ENCODE results near the gene RAB4A. TPM values are rescaled to one million over a fixed set of nuclear protein-coding genes. Genes with fewer than 3 reads are reported as not detected.

The RAB4A gene
- total and polyA plus RNA-seq, 2 of the 8 experiments (the other 6 are each of a cell fraction or from before 2014, with no cell fraction given) = 13.3 to 68.8 TPM

DNA sequence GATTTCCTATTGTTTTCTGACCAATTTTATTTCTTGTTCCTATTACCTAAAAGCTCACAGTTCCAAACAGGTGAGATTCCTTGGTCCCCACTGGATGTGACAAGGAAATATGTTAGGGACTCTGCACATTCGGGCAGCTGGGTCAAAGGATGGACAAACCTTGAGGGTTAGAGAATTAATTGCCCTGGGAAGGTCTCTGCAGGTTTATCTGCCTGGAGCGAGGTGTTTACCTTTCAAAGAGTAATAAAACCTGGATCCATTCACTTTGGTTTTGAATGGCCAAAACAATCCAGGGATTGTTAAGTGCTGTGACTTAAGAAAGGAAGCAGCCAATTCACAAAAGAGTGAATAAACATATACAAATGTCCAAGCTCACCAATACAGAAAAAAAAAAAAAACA is 33.6 kb upstream of the RAB4A start:
- peaks cover 1 to 13% (median 6%) of the 10 kb centered on the region in 4 experiments; a peak in 3 of 7 replicates for H3K4me1 ChIP-seq (replicated peaks in 1 of 4; ENCODE audit: control insufficient read depth in 3 of 4, insufficient read depth in 4 of 4, low read length in 3 of 4)
- no peaks in the 10 kb centered on the region for H3K27me3 ChIP-seq (replicated peaks in 1 of 4; ENCODE audit: control insufficient read depth in 3 of 4, extremely low read depth in 1 of 4, insufficient read depth in 3 of 4, low read length in 3 of 4)
- ChIA-PET CTCF (ENCODE audit: partially characterized antibody) (interaction anchor here (0.8 to 3.0 kb wide), 4 partner anchors 12 to 21 kb away, joined by 3 to 11 read pairs (median 5); no protein-coding TSS in a partner anchor), POLR2A (ENCODE audit: partially characterized antibody) (interaction anchor here (1.1 kb wide), 2 partner anchors 8 to 15 kb away, joined by 3 read pairs; no protein-coding TSS in a partner anchor)
- H2BK5ac ChIP-seq (ENCODE audit: low read depth, low read length) = no peak overlapping the region
- no peaks in the 10 kb centered on the region for H3K23me2 ChIP-seq (ENCODE audit: low read depth, low read length)
- H2BK15ac ChIP-seq (ENCODE audit: low read length) = no peak overlapping the region
- H2BK12ac ChIP-seq (ENCODE audit: low read depth, low read length) = no peak overlapping the region
- no peaks in the 10 kb centered on the region for H3K79me2 ChIP-seq (ENCODE audit: control insufficient read depth in 1 of 2, insufficient read depth in 2 of 2, low read length in 2 of 2)
- no peak overlapping the region for H4K8ac ChIP-seq (ENCODE audit: extremely low read depth, insufficient read depth, low read length)
- no peak overlapping the region for H3K56ac ChIP-seq (replicated peaks; ENCODE audit: insufficient read length, low read depth, low read length)
- H3K79me1 ChIP-seq (ENCODE audit: low read depth, low read length) = no peaks in the 10 kb centered on the region
- FAIRE-seq (no peak), DNase-seq (ENCODE audit: low read depth in 1 of 2, low spot score in 2 of 2) (peak in 1 of 2 experiments; percentile 30)
- H3K14ac ChIP-seq (ENCODE audit: insufficient read length) = no peak overlapping the region
- no peak overlapping the region for H3K4me2 ChIP-seq (ENCODE audit: insufficient read depth in 1 of 2, low read depth in 2 of 2, low read length in 2 of 2)
- H3K9me3 ChIP-seq (ENCODE audit: insufficient read depth in 2 of 2, low read depth in 1 of 2, low read length in 1 of 2) = 0 out of 4 replicates have a peak, but pooled peaks cover 0 to 3% of the 10 kb centered on the region in 2 experiments
- no peak overlapping the region for H4K91ac ChIP-seq (replicated peaks; ENCODE audit: insufficient read length, low read length)
- no peak overlapping the region for H2BK120ac ChIP-seq (replicated peaks; ENCODE audit: low read depth, low read length)
- H3K9ac ChIP-seq (replicated peaks in 1 of 4; ENCODE audit: extremely low read depth in 1 of 4, low read depth in 3 of 4, low read length in 3 of 4) = no peak overlapping the region
- H3K27ac ChIP-seq (ENCODE audit: low read depth, low read length) = no peak overlapping the region
- no peak overlapping the region for H2AK5ac ChIP-seq (ENCODE audit: low read depth, low read length)
- H2BK20ac ChIP-seq (ENCODE audit: low read length) = no peak overlapping the region
- H4K5ac ChIP-seq (ENCODE audit: insufficient read length, low read depth, low read length) = no peak overlapping the region
- H3K4me3 ChIP-seq (ENCODE audit: extremely low read depth in 1 of 4, insufficient read depth in 2 of 4, low read depth in 3 of 4, low read length in 4 of 4) = no peak overlapping the region
- H2AFZ ChIP-seq (ENCODE audit: low read length) = no peak overlapping the region
- no peak overlapping the region for H3K4ac ChIP-seq (replicated peaks; ENCODE audit: insufficient read length, low read depth, low read length)
- TF ChIP-seq POLR2A (IDR thresholded peaks at IDR 0.05; ENCODE audit: control extremely low read depth in 1 of 2, low read depth in 2 of 2, low read length in 2 of 2) (no peak), SP1 (IDR thresholded peaks at IDR 0.05; ENCODE audit: low read depth, low read length) (no peak), HDAC6 (IDR thresholded peaks at IDR 0.05; ENCODE audit: low read depth, low read length) (no peak), BACH1 (IDR thresholded peaks at IDR 0.05; ENCODE audit: low read length) (no peak), RBBP5 (IDR thresholded peaks at IDR 0.05; ENCODE audit: borderline replicate concordance, low read depth, low read length) (no peak), KDM5A (IDR thresholded peaks at IDR 0.05; ENCODE audit: low read length) (no peak), JUND (IDR thresholded peaks at IDR 0.05; ENCODE audit: low read length) (no peak), SIX5 (IDR thresholded peaks at IDR 0.05; ENCODE audit: low read depth, low read length) (no peak), CEBPB (IDR thresholded peaks at IDR 0.05; ENCODE audit: low read depth, low read length) (no peak), KDM1A (IDR thresholded peaks at IDR 0.05; ENCODE audit: borderline replicate concordance, low read length) (no peak), BRCA1 (IDR thresholded peaks at IDR 0.05; ENCODE audit: low read depth, low read length) (no peak)
- TF ChIP-seq, protein P1, sequence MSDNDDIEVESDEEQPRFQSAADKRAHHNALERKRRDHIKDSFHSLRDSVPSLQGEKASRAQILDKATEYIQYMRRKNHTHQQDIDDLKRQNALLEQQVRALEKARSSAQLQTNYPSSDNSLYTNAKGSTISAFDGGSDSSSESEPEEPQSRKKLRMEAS (IDR thresholded peaks at IDR 0.05) = no peak
- TF ChIP-seq, protein P2, sequence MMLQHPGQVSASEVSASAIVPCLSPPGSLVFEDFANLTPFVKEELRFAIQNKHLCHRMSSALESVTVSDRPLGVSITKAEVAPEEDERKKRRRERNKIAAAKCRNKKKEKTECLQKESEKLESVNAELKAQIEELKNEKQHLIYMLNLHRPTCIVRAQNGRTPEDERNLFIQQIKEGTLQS (IDR thresholded peaks at IDR 0.05; ENCODE audit: insufficient read depth, low read depth, low read length) = no peak
- no peak overlapping the region for H3K23ac ChIP-seq (ENCODE audit: insufficient read length)
- 62% methylated on average over 2 of the region's 2 CpGs; no CpG with 5 or more reads in 1 of the 2 experiments for WGBS, 2 experiments (ENCODE audit: extremely low coverage in 1 of 2, insufficient coverage in 1 of 2, insufficient read length in 1 of 2, insufficient replicate concordance in 2 of 2, low coverage in 1 of 2, low lambda C conversion rate in 2 of 2, missing lambda C conversion rate in 1 of 2)
- no peaks in the 10 kb centered on the region for H3K36me3 ChIP-seq (ENCODE audit: control insufficient read depth in 2 of 4, insufficient read depth in 4 of 4, low read length in 3 of 4)
- no peaks in the 10 kb centered on the region for H4K20me1 ChIP-seq (replicated peaks in 1 of 2; ENCODE audit: control insufficient read depth in 1 of 2, insufficient read depth in 2 of 2, low read length in 2 of 2)
- no peak overlapping the region for H3K18ac ChIP-seq (ENCODE audit: extremely low read depth, low read length)
